ENCODE measurements around the gene ZSCAN1.
"Not testable (repeated sequence)": the region's sequence is repeated elsewhere in the genome, so short reads cannot be mapped to it uniquely, and the experiment has no call there.

ZSCAN1 gene, protein sequence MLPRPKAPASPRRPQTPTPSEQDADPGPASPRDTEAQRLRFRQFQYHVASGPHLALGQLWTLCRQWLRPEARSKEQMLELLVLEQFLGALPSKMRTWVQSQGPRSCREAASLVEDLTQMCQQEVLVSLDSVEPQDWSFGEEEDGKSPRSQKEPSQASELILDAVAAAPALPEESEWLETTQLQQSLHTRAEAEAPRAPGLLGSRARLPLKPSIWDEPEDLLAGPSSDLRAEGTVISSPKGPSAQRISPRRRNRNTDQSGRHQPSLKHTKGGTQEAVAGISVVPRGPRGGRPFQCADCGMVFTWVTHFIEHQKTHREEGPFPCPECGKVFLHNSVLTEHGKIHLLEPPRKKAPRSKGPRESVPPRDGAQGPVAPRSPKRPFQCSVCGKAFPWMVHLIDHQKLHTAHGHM

DNA sequence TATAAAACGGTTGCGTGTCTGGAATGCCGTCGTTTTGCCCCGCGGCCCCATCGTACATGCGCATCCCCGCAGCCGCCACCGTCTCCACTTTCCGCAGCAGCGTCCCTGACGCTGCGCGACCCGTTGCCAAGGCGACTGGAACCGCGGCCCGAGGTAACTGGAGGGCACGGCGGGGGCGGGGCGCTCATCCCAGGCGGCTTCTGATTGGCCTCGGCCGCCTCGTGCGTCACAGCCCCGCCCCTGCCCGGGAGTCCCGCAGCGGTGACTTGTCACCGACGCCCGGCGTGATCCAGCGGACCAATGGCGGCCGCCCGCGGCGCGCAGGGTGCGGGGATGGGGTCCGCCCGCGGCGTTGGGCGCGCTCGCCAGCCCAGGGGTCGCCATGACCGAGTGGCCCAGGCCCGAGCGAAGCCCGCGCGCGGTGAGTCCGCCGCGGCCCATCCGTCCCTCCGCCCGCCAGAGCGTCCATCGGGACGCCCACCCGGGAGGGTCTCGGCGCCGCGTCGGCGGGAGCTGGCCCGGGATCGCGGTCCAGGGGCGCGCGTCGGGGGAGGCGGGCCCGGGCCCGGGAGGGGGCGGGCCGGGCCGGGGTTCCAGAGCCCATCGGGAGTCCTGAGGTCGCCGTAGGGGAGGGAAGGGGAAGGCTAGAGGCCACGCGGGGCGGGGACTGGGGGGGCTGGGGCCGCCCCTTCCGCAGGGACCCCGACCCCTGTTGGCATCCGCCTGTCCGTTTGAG is at the start of gene ZSCAN1:
TSS of gene ZSCAN1 (plus strand) at position 285 of the 736 bp plus-strand sequence. CDS start 3,812 bp downstream, outside the sequence.
- DNase-seq (ENCODE audit: low read depth, low spot score) = peak; percentile 59

DNA sequence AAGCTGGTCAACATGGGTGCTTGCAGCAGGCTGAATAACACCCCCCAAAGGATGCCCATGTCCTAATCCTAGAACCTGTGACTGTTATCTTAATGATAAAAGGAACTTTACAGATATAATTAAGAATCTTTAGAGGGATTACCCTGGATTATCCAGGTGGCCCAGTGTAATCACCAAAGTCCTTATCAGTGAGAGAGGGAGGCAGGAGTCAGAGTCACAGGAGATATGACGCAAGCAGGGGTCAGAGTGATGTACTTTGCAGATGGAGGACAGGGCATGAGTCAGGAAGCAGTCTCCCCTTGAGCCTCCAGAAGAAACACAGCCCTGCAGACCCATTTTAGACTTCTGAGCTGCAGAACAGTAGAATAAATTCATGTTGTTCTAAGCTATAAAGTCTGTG is 41.0 kb upstream of the ZSCAN1 start:
- no peak for DNase-seq (ENCODE audit: low read depth, low spot score)

DNA sequence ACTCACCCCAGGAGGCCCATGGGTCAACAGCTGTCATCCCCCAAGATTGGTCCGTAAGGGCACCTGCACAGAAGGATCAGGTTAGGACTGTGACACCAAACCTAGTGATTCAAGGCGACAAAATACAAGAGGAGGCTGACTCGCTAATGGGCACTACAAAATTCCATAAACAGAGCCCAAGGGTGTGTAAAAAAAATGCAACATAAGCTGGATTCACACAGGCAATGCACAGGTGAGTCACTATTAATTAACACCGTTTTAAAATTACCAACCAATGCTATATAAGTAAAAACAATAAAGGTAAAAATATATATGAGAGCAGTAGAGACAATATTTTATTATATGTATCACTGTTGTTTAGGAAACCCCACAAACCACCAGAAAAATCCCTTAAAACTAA is 33.1 kb upstream of the ZSCAN1 start:
- no peak for DNase-seq (ENCODE audit: low read depth, low spot score)

DNA sequence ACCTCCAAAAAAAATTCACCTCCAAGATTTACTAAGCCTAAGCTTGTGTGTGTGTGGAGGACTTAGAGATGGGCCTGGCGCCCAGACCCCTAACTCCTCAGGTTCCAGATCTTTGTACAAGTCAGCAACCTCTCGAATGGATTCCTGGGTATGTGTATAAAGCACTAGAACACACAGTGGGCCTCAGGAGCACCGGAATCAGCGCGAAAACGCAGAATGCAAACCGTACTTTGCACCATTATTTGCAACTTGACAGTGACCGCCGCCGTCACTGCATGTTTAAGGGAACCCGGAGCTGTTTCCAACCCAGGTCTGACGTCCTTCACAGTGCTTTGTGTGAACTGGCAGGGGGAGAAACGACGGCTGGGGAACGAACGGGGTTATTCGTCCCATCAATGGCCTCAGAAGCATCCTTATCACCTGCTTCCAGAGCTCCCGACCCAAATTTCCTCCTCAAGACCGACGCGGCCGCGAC is 31.9 kb upstream of the ZSCAN1 start:
- no peak for DNase-seq (ENCODE audit: low read depth, low spot score)

DNA sequence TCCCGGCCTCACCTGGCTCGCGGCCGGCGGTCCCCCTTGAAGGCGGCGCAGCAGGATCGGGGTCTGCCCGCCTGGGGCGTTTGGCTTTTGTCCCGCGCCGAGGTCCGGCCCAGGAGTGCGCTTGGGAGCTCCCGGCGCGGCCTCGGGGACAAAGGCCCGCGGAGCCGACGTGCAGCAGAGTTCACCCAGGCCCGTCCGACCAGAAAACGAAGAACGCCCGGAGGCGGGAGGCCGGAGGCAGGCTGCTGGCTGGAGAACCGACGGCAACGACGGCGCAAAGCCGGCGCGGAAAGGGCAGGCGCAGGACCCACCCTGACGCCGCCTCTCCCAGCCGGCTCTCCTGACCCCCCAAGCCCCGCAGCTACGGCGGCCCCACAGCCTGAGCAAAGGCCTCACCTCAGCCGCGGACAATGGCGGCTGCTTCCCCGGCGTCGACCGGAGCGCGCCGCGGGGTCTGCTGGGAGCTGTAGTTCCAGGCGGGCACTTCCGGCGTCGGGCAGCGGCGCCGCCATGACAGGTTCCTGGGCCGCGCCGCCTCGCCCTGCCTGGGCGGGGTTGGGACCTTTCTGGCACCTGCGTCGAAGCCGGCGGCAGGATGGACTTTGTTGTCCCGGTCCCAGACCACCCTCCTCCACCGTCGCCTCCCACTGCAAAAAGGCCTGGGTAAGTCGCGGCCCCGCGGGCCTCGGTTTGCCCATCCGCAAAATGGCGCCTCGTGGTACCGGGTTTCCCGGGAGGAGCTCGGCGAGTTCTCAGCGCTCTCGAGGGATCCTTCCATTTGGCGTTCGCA is 31.2 kb upstream of the ZSCAN1 start, which contains the start of gene ZNF606:
TSS of gene ZNF606 (minus strand) at position 437 of the 790 bp plus-strand sequence. CDS start 1,501 bp downstream, outside the sequence.
- DNase-seq (ENCODE audit: low read depth, low spot score) = no peak

DNA sequence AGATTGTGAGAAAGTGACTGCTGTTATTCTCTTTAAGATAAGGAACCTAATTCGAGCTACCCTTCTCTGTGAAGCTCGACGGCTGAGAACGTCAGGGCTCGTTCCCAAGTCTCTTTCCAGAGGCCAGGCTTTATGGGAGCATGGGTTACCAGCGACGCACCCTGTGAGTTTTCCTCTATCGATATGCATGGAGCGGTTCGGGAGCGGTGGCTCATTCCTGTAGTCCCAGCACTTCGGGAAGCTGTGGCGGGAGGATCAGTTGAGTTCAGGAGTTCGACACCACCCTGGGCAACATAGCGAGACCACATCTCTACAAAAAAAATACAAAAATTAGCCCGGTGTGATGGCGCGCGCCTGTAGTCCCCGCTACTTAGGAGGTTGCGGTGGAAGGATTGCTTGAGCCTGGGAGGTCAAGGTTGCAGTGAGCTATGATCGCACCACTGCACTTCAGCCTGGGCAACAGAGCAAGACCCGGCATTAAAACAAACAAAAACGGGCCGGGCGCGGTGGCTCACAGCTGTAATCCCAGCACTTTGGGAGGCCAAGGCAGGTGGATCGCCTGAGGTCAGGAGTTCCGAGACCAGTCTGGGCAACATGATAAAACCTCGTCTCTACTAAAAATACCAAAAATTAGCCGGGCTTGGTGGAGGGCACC is 30.5 kb upstream of the ZSCAN1 start:
- no peak for DNase-seq (ENCODE audit: low read depth, low spot score)

DNA sequence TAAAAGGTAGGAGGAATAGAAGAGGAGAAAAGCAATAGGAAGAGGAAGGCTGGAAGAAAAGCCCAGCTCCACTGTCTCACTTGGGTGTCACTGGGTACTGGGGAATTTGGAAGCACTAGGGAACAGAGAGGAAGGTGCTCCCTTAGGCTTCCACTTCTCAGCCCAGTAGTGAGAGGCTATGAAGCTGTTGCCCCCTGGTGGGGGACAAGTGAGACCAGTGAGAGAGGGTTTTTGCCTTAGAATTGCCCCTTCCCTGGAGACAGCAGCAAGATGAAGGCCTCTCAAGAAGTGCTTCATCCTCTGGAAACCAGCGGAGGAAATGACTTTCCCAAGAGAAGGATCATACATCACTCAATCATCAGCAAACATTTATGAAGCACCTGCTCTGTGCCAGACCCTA is 26.5 kb upstream of the ZSCAN1 start:
- no peak for DNase-seq (ENCODE audit: low read depth, low spot score)

DNA sequence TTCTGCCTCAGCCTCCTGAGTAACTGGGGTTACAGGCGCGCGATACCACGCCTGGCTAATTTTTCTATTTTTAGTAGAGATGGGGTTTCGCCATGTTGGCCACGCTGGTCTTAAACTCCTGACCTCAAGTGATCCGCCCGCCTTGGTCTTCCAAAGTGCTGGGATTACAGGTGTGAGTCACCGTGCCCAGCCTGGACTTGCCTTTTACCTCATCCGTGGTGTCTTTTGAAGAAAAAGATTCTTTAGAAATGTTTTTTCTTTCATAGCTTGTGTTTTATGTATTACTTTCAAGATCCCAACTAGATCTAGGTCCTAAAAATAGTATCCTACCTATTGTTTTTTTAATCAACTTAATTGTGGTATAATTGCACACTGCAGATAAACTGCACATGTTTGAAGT is 24.9 kb upstream of the ZSCAN1 start:
- not testable (repeated sequence) for DNase-seq (ENCODE audit: low read depth, low spot score)

DNA sequence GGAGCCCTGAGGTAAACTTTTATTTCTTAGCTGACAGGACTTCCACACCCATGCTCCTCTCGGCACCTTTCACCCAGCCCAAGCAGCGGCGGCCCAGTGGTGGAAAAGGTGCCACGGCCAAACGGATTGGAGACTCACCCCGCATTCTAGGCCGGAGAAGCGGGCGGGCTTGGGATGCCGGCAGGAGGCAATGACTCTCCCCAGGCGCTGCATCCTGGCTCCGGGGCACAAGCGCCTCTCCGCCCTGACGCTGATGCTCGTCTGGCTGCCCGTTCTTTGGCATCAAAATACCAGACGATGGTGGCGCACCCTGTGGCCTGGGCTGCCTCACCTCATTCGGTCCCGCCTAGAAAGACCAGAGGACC is 24.5 kb upstream of the ZSCAN1 start:
- DNase-seq (ENCODE audit: low read depth, low spot score) = no peak

DNA sequence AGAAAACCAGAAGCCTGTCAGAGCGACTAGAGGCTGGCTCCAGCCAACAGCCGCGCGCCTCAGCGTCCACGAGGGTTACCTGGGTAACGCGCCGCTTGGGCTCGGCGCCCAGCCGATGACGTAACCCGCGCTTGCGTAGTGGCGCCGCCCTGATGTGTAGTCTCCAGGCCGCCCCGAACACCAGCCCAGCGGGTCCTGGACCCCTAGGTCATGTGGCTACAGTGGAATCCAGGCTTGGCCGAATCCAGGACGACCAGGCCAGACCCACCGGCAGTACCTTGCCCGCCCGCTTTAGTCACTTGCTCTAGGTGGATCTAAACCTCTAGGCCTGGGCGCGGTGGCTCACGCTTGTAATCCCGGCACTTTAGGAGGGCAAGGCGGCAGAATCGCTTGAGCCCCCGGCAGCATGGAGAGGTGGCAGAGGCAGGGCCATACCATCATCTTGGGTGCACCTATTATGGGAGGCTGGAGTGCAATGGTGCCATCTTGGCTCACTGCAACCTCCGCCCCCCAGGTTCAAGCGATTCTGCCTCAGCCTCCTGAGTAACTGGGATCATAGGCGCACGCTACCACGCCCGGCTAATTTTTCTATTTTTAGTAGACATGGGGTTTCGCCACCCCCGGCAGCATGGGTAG is 24.0 kb upstream of the ZSCAN1 start:
- DNase-seq (ENCODE audit: low read depth, low spot score) = peak; percentile 59

DNA sequence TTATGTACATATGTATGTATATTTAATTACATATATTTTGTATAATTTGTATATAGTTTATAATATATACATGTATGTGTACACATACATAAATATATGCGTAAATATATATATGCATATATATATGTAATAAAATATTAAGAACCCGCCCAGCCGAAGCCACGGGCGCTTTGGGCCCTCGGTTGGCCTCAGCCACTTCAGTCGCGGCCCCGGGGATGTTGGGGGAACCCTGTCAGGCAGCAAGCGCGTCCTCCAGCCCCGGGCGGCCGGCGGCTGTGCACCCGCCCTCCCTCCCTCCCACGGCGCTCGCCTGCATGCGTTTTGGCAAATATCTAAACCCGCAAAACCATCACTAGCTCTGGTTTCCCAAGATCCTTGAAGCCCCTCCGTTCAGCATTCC is 23.3 kb upstream of the ZSCAN1 start:
- no peak for DNase-seq (ENCODE audit: low read depth, low spot score)

DNA sequence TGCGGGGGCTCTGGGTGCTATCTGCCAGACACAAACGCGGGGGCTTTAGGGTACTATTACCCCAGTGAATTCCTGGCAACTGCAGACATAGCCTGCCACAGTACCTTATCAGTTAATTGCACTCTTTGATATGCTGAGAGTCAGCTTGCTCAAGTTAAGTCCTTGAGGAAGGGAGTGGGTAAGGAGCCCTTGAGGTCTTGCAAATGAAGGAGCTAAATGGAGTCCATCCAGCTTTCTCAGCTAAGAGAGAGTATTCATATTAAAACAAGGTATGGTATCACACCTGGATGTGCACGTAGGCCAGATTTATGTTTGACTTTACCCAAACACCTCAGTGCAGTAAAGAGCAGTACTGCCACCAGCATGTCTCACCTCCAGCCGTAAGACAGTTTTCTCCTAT is 19.7 kb upstream of the ZSCAN1 start:
- no peak for DNase-seq (ENCODE audit: low read depth, low spot score)

DNA sequence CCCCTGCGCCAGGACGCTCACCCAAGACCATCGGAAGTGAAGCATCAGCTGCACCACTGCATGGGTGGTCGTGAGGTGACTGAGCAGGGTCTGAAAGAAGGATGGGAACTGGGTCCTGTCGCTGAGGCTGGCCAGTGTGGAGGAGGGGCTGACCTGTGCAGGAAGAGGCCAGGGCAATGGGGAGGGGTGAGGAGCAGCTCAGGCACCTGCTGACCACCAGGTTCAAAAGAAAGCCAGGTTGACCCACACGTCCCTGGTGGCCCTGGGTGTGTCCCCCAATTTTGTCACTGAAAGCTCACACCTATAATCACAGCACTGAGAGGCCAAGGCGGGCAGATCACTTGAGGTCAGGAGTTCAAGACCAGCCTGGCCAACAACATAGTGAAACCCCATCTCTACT is 13.7 kb upstream of the ZSCAN1 start:
- no peak for DNase-seq (ENCODE audit: low read depth, low spot score)

DNA sequence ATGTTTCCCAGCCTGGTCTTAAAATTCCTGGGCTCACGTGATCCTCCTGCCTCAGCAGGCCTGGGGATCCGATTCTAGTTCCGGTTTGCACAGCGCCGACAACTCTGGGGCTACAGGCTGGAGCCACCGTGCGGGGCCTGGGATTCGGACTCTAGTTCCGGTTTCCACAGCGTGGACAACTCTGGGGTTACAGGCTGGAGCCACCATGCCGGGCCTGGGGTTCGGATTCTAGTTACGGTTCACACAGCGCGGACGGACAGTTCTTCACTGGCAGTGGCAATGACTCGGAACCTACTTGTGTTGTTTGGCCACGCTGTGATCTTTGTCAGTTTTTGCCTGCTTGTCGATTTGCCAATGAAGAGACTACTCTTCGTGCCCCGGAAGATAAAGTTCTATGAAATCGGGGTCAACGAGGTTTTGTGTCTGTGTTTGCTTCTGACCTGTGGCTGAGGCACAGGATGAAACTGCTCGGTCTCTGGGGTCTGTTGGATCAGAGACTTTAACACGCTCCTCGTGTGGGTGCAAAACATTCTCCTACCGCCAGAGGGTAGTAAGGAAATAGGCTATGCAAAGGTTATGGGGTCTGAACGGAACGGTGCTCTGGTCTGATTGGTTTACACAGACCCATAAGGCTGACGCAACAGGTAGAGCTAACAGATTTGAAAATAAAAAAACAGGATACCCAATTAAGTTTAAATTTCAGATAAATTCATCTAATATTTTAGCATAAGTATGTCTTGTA is 12.1 kb upstream of the ZSCAN1 start:
- peak; percentile 88 for DNase-seq (ENCODE audit: low read depth, low spot score)

DNA sequence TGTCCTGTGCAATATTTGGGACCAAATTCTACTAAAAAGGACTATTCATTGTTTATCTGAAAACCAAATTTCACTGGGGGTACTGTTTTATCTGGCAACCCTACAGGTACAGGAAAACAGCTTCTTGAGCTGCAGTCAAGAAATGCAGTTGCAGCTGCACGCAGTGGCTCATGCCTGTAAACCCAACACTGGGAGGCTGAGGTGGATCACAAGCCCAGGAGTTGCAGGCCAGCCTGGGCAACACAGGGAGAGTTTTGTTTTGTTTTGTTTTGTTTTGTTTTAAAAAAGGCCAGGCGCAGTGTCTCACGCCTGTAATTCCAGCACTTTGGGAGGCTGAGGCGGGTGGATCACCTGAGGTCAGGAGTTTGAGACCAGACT is 11.6 kb upstream of the ZSCAN1 start:
- DNase-seq (ENCODE audit: low read depth, low spot score) = no peak

DNA sequence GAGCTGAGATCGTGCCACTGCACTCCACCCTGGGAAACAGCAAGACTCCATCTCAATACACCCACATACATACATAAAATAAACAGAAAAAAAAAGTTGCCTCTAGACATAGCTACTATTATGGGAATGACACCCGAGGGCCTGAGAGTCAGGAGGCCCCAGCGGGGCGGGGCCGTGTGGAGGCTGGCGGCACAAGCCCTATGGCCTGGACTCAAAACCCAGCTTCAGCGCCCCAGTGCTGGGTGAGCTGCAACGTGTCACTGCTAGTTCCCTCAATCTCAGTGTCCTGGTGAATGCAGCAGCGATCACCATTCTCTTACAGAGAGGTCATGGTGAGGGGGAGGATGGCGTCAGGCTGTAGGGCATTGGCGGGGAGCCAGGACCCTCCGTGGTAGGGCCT is 9.2 kb upstream of the ZSCAN1 start:
- DNase-seq (ENCODE audit: low read depth, low spot score) = no peak

DNA sequence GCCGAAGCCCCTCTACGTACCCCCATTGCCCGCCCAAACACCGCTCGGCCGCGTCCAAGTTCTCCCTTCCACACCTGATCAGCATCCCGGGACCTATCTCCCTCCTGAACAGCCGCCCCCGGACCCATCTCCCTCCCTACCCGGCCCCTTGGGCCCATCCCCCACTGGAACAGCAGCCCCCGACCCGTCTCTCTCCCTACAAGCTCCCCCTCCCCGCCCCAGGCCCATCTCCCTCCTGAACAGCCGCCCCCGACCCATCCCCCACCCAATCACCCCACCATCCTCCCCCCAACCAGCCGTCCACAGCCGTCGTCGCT is 610 bp downstream of the ZSCAN1 start:
- DNase-seq (ENCODE audit: low read depth, low spot score) = no peak

DNA sequence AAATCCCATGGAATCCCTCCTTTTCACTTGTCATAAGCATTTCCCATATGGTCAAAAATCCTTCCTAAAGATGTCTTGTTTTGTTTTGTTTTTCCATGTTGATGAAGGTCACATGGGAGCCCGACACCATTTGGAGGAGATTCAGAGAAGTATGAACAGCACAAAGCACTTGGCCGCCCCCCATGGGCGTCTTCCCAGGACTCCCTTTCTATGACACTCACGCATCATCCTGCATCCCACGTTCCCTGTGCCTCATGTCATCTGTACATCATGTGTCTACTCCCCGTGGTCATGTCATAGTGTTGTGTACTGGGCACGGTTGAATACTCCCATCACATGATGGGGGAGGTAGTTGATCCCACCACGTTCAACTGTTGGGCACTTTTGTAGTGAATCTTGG is 2.0 kb downstream of the ZSCAN1 start:
- no peak for DNase-seq (ENCODE audit: low read depth, low spot score)

DNA sequence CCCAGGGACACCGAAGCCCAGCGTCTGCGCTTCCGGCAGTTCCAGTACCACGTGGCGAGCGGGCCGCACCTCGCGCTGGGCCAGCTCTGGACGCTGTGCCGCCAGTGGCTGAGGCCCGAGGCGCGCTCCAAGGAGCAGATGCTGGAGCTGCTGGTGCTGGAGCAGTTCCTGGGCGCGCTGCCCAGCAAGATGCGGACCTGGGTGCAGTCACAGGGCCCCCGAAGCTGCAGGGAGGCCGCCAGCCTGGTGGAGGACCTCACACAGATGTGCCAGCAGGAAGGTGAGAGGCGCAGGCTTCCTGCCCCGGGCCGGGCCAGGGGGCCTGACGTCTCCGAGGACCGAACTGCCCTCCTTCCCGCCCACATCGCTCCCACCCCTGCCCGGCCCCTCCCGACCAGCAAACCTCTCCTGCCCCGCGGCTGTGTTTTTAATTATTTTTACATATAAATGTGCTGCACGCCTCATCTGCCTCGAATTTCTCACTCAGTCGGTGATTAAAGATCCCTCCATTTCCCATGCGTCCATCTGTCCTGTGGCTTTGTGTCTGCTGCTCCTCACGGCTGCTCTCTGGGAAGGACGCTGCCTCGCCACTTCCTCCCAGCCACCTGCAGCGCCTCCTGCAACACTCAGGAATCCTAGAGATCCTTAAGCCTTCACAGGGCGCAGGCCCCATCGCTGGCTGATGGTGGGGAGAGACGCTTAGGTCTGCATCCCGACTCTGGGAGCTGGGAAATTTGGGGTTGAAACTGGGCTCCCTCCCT is 4.3 kb downstream of the ZSCAN1 start:
- DNase-seq (ENCODE audit: low read depth, low spot score) = no peak

DNA sequence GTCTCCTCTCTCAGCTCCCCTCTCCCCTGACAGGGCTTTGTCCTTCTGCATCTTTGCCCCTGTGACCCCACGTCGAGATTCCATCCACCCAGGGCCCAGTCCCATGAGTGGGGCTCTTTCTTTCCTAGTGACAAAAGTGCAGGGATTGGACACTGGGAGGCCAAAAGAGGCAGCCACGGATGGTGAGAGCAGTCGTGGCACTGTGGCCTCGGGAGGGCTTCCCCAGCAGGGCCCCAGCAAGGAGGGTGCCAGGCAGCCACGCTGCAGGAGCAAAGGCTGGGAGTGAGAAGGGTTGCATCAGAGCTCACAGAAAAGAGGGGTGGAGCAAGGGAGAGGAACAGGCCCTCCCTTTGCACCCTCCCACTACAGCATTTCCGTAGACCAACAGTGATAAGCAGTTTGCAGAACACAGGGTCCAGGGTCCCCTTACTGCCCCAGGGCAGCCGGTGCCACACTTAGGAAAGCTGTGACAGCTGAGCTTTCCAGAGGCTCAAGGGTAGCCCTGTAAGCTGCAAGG is 4.9 kb downstream of the ZSCAN1 start:
- no peak for DNase-seq (ENCODE audit: low read depth, low spot score)

Data from iPS DF 19.7 (cell line).